Embryonic facial prominence (tissue), 1 donor: ENCODE results near the gene PRRG2.
"Not testable (repeated sequence)": the region's sequence is repeated elsewhere in the genome, so short reads cannot be mapped to it uniquely, and the experiment has no call there.

ENCODE experiments used
- DNase-seq: peaks from one replicate; pipeline ENCODE4 v3.0.0-alpha.2; 2016; ENCODE audit errors: extremely low spot score

PRRG2 gene

DNA sequence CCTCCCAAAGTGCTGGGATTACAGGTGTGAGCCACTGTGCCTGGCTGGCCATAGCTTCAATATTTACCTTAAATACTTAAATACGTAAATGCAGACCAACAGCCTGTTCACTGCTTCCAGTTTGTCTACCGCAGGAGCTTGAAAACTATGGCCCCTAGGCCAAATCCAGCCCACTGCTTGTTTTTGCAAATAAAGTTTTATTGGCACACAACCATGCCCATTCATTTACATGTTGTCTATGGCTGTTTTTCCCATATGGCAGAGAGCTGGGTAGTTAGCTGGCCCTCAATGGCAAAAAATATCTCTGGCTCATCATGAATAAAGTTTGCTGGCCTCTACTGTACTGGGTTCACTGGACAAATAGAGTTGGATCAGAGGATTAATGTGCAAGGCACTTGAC, 21.7 kb downstream of the PRRG2 start:
- DNase-seq: no peak

- DNase-seq: no peak
Observed at GRCh38 chr19:49605605-49606004, 24.5 kb downstream of the PRRG2 start.

- no peak for DNase-seq
Observed at GRCh38 chr19:49609499-49610092, 28.5 kb downstream of the PRRG2 start.

GRCh38 chr19:49613374-49613773, 32.3 kb downstream of the PRRG2 start:
- DNase-seq: no peak

- no peak for DNase-seq
Observed at GRCh38 chr19:49614096-49614833, 33.1 kb downstream of the PRRG2 start.

DNA sequence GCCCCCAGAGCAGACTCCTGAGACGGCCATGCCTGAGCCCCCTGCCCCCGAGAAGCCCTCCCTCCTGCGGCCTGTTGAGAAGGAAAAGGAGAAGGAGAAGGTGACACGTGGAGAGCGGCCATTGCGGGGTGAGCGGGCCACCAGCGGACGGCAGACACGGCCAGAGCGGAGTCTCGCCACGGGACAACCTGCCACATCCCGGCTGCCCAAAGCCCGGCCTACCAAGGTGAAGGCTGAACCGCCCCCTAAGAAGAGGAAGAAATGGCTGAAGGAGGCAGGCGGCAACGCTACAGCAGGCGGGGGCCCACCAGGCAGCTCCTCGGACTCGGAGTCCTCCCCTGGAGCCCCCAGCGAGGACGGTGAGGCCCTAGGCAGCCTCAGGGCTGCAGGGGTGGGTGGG, 34.7 kb downstream of the PRRG2 start:
- no peak for DNase-seq

GRCh38 chr19:49616532-49616931, 35.4 kb downstream of the PRRG2 start:
- no peak for DNase-seq

DNA sequence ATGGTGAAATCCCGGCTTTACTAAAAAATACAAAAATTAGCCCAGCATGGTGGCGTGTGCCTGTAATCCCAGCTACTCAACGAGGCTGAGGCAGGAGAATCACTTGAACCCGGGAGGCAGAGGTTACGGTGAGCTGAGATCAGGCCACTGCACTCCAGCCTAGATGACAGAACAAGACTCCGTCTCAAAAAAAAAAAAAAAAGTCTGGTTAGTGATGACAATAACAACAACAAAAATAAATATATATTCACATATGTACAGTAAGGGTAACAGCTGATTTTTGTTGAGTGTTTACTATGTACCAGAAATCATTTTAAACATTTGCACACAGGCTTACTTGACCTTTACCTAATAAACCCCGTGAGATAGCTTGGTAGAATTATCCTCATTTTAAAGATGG, 35.8 kb downstream of the PRRG2 start:
- no peak for DNase-seq

- DNase-seq: not testable (repeated sequence)
Observed at GRCh38 chr19:49617860-49618259, 36.7 kb downstream of the PRRG2 start.

DNA sequence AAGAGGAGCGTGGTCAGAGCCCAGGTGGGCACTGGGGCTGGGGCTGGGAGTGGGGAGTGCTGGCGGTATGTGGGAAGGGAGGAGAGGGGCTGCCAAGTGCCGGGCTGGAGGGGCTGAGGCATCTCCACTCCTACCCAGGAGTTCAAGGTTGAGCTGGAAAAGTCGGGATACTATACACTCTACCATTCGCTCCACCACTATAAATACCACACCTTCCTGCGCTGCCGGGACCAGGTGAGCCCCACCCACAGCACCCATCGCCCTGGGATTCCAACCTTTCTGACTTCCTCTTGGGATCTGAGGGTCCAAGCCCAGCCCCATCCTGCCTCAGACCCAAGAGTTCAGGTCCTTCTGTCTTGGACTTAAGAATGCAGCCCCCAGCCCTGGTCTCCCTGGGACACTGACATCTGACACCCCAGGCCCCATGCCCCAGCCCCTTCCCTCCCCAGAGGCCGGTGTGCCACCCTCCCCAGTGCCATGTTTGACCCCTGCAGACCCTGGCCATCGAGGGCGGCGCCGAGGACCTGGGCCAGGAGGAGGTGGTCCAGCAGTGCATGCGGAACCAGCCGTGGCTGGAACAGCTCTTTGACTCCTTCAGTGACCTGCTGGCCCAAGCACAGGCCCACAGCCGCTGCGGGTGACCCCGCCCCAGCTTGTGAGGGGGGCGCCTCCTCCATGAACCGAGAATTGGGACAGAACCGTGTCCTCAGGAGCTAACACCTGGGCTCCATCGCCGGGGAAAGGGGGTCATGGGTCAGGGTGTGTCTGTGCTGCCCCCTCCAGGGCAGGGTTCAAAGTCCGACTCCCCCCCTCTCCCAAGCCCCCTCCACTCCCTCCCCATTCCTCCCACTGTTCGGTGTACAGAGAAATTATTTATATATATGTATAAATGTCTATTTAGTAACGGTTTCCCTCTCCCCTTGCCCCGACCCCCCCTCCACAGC, 44.1 kb downstream of the PRRG2 start:
- DNase-seq: no peak

DNA sequence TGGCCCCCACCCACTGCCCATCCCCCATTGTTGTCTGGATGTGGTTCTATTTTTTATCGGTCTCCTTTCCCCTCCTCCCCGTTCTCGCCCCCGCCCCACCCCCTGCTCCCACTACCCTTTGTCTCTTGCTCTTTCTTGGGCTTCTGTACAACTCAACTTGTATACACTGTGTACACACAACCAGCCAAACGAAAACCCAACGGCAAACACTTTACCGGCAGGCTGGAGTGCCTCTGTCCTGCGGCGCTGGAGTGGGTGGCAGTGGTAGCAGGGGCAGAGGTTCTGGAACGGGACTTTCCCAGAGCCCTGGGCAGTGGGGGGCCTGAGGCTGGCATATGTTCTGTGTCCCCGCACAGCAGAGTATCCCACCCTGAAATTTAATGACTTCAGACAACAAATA, 45.1 kb downstream of the PRRG2 start:
- DNase-seq: no peak

GRCh38 chr19:49629659-49630058, 48.5 kb downstream of the PRRG2 start:
- no peak for DNase-seq

GRCh38 chr19:49631014-49631588, 50.0 kb downstream of the PRRG2 start:
- DNase-seq: no peak

GRCh38 chr19:49631610-49632192, 50.6 kb downstream of the PRRG2 start:
- DNase-seq: no peak

DNA sequence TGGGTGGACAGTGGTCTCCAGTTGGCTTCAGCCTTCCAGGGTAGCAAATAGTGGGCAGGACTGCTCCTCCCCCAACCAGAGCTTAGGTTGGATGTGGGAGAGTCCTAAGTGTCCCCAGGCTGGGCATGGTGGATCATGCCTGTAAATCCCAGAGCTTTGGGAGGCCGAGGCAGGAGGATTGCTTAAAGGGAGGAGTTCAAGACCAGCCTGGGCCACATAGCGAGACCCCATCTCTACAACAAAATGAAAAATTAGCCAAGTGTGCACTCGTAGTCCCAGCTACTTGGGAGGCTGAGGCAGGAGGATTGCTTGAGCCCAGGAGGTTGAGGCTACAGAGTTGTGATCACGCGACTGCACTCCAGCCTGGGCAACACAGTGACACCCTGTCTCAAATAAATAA, 51.5 kb downstream of the PRRG2 start:
- DNase-seq: no peak

- DNase-seq: not testable (repeated sequence)
Observed at GRCh38 chr19:49633273-49633672, 52.2 kb downstream of the PRRG2 start.

GRCh38 chr19:49635530-49636232, 54.6 kb downstream of the PRRG2 start:
- DNase-seq: no peak

- DNase-seq: no peak
Observed at GRCh38 chr19:49636233-49636932, 55.3 kb downstream of the PRRG2 start.

- no peak for DNase-seq
Observed at GRCh38 chr19:49637821-49638738, 57.0 kb downstream of the PRRG2 start.
